ENCODE measurements around the gene ACTR6. TPM values are rescaled to one million over a fixed set of nuclear protein-coding genes. Genes with fewer than 3 reads are reported as not detected.

Gene ACTR6
- total and polyA plus RNA-seq, 2 of the 4 experiments (the other 2 are of a cell fraction): 9.7 to 10.2 TPM

DNA sequence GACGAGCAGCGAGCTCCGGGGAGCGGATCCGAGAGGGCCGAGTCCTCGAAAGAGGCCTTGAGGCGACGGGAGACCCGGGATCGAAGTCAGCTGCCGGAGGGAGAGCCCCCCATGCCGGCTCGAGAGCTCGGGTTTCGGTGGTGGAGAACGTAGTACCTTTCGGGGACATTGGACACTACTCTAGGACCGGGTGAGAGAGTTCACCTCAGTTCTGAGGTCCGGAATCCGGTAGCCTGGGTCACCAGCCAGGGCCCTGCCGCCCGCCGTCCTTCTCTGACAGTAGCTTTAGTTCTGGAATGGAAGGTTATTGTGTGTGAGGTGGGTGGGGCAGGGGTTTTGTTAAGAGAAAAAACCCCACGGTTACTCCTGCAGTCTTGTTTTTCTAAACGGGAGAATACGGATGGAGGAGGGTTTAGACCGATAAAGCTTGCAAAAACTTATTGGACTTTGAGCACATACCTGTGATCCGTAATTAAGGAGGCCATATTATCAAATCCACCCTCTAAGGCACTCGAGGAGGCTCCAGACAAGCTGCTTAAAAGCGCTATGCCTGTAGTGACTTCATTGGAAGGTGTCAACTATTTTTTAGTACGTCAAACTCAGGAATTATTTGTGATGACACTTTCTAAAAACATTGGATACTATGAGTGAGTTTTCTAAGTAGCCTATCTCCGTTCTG is 67.1 kb downstream of the ACTR6 start:
- Histone ChIP-seq H3K9me1 (ENCODE audit: insufficient read depth, low read length) (0 out of 2 replicates have a peak, but pooled peaks cover 3% of the 10 kb centered on the region), H2BK15ac (ENCODE audit: low read depth, low read length) (0 out of 3 replicates have a peak overlapping the region, but pooled peaks have one; percentile 47), H2AK5ac (ENCODE audit: low read depth, low read length) (no peak overlapping the region), H3K4me2 (ENCODE audit: low read depth, low read length) (peak overlapping the region; percentile 99), H3K27me3 (ENCODE audit: control insufficient read depth, insufficient read depth, low read length) (no peaks in the 10 kb centered on the region), H3K79me1 (ENCODE audit: low read depth in 1 of 2, low read length in 2 of 2) (peaks cover 19 to 20% of the 10 kb centered on the region in 2 experiments), H3K23ac (ENCODE audit: low read depth, low read length) (peak overlapping the region; percentile 97), H2AFZ (replicated peaks; ENCODE audit: low read length, poor library complexity) (peak overlapping the region; percentile 91), H4K91ac (ENCODE audit: insufficient read depth, low read depth, low read length) (peak overlapping the region; percentile 45; the same call in 1 of the 2 replicates), H3K14ac (replicated peaks; ENCODE audit: low read depth, low read length) (peak overlapping the region; percentile 87), H2BK20ac (ENCODE audit: low read depth, low read length) (no peak overlapping the region), H3K56ac (ENCODE audit: extremely low read depth, insufficient read depth, low read length) (peak overlapping the region; percentile 87), H2AK9ac (replicated peaks; ENCODE audit: low read depth, low read length, poor library complexity) (peak overlapping the region; percentile 96), H3K4ac (ENCODE audit: low read depth, low read length) (peak overlapping the region; percentile 83), H4K8ac (ENCODE audit: low read depth in 2 of 2, low read length in 2 of 2) (peak overlapping the region; percentile 12 to 66; a peak in 2 of 4 replicates), H2BK120ac (ENCODE audit: low read depth, low read length) (peak overlapping the region; percentile 50; the same call in 1 of the 2 replicates), H3K36me3 (ENCODE audit: control insufficient read depth, insufficient read depth, low read length) (no peaks in the 10 kb centered on the region), H3K18ac (ENCODE audit: low read depth, low read length) (peak overlapping the region; percentile 35), H3K9ac (ENCODE audit: low read depth, low read length) (peak overlapping the region; percentile 96), H3K4me1 (ENCODE audit: control insufficient read depth, insufficient read depth, low read length) (peaks cover 3% of the 10 kb centered on the region), H3K4me3 (ENCODE audit: insufficient read depth, low read depth, low read length) (peak overlapping the region; percentile 89), H4K5ac (ENCODE audit: low read depth, low read length) (peak overlapping the region; percentile 64; the same call in 1 of the 2 replicates), H3K27ac (ENCODE audit: insufficient read depth, low read length) (peak overlapping the region; percentile 54), H3K9me3 (ENCODE audit: control insufficient read depth, insufficient read depth, low read length) (no peaks in the 10 kb centered on the region), H4K20me1 (ENCODE audit: insufficient read depth, low read length) (peaks cover 11% of the 10 kb centered on the region), H2BK5ac (ENCODE audit: low read depth, low read length, poor library complexity, severe bottlenecking) (peak overlapping the region; percentile 52)
- in situ Hi-C loops (cut with MboI; ENCODE audit: low sequenced_read_pairs) (no loop called here), intact Hi-C loops (cut with micrococcal nuclease) (loop anchor here (5.0 kb wide), 1 partner anchor 60 kb away; no protein-coding TSS in a partner anchor), dilution Hi-C loops (cut with HindIII; ENCODE audit: low sequenced_read_pairs, unreplicated experiment) (no loop called here)
- ChIA-PET CTCF (interaction anchor here (0.6 to 1.4 kb wide), 4 partner anchors 12 to 288 kb away, joined by 3 to 4 read pairs (median 4); no protein-coding TSS in a partner anchor), POLR2A (ENCODE audit: unreplicated experiment) (interaction anchor here (0.6 kb wide), 1 partner anchor 457 kb away, joined by 6 read pairs; no protein-coding TSS in a partner anchor)
- ATAC-seq (ENCODE audit: low read depth) (peak; percentile 2; the same call in 1 of the 2 replicates), DNase-seq (peak; percentile 37)
- 0% methylated on average over 18 of the region's 33 CpGs; no CpG with 5 or more reads in 1 of the 2 experiments for WGBS, 2 experiments (ENCODE audit: extremely low coverage in 2 of 2, insufficient read length in 1 of 2)
- no TSS peak for BruUV-seq (replicated peaks)
- TF ChIP-seq NFE2L2 (IDR thresholded peaks at IDR 0.05; ENCODE audit: low read depth, low read length) (no peak), RCOR1 (IDR thresholded peaks at IDR 0.05; ENCODE audit: insufficient replicate concordance, low read length) (no peak), RAD21 (IDR thresholded peaks at IDR 0.05; ENCODE audit: low read length) (no peak), SMC3 (IDR thresholded peaks at IDR 0.05; ENCODE audit: low read depth, low read length) (no peak), CHD1 (IDR thresholded peaks at IDR 0.05; ENCODE audit: low read depth, low read length) (no peak), BHLHE40 (IDR thresholded peaks at IDR 0.05; ENCODE audit: low read depth, low read length) (no peak), POLR2A (IDR thresholded peaks at IDR 0.05; ENCODE audit: low read depth, low read length) (no peak; the same call in 1 of the 2 replicates), MAZ (IDR thresholded peaks at IDR 0.05; ENCODE audit: borderline replicate concordance, low read depth, low read length) (no peak), RFX5 (IDR thresholded peaks at IDR 0.05; ENCODE audit: low read depth, low read length) (no peak), FOS (IDR thresholded peaks at IDR 0.05; ENCODE audit: low read depth, low read length) (no peak), CEBPB (IDR thresholded peaks at IDR 0.05; ENCODE audit: low read depth, low read length) (no peak)
- TF ChIP-seq, protein P1, sequence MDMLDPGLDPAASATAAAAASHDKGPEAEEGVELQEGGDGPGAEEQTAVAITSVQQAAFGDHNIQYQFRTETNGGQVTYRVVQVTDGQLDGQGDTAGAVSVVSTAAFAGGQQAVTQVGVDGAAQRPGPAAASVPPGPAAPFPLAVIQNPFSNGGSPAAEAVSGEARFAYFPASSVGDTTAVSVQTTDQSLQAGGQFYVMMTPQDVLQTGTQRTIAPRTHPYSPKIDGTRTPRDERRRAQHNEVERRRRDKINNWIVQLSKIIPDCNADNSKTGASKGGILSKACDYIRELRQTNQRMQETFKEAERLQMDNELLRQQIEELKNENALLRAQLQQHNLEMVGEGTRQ (IDR thresholded peaks at IDR 0.05; ENCODE audit: low read depth, low read length): no peak
- TF ChIP-seq, protein P2, sequence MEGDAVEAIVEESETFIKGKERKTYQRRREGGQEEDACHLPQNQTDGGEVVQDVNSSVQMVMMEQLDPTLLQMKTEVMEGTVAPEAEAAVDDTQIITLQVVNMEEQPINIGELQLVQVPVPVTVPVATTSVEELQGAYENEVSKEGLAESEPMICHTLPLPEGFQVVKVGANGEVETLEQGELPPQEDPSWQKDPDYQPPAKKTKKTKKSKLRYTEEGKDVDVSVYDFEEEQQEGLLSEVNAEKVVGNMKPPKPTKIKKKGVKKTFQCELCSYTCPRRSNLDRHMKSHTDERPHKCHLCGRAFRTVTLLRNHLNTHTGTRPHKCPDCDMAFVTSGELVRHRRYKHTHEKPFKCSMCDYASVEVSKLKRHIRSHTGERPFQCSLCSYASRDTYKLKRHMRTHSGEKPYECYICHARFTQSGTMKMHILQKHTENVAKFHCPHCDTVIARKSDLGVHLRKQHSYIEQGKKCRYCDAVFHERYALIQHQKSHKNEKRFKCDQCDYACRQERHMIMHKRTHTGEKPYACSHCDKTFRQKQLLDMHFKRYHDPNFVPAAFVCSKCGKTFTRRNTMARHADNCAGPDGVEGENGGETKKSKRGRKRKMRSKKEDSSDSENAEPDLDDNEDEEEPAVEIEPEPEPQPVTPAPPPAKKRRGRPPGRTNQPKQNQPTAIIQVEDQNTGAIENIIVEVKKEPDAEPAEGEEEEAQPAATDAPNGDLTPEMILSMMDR (conservative IDR thresholded peaks at IDR 0.05; ENCODE audit: low read depth, low read length): no peak
- TF ChIP-seq, protein P3, sequence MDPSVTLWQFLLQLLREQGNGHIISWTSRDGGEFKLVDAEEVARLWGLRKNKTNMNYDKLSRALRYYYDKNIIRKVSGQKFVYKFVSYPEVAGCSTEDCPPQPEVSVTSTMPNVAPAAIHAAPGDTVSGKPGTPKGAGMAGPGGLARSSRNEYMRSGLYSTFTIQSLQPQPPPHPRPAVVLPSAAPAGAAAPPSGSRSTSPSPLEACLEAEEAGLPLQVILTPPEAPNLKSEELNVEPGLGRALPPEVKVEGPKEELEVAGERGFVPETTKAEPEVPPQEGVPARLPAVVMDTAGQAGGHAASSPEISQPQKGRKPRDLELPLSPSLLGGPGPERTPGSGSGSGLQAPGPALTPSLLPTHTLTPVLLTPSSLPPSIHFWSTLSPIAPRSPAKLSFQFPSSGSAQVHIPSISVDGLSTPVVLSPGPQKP (IDR thresholded peaks at IDR 0.05; ENCODE audit: borderline replicate concordance, low read depth, low read length): no peak

All from IMR-90 (cell line).